ENCODE measurements around the gene SH3TC1.

DNA sequence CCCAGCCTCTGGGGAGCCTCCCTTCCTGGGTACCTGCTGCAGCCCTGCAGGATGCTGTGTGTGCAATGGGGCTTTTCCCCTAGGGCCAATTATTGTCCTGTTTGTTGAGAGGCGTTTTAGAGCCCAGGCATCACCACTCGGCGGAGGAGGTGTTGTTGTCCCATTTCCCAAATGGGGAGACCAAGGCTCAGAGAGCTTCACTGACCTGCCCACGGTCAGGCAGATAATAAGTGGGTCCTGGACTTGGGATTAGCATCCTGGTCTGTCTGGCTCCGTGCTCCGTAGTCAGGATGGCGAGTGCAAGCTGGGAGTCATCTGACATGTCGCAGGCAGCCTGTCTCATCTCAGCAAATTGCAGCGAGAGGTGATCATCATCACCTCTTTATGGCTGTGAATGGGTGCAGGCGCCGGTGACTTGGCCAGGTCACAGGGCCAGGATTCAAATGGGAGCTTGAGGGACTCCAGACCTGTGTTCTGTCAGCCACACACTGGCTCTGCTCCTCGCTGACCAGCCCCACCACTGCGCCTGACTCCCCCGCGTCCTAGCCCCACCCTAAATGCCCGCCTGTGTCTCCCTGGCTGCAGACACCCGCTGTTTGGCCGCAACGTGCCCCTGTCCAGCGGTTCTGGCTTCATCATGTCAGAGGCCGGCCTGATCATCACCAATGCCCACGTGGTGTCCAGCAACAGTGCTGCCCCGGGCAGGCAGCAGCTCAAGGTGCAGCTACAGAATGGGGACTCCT, 87.1 kb downstream of the SH3TC1 start:
- TF ChIP-seq, protein P1, sequence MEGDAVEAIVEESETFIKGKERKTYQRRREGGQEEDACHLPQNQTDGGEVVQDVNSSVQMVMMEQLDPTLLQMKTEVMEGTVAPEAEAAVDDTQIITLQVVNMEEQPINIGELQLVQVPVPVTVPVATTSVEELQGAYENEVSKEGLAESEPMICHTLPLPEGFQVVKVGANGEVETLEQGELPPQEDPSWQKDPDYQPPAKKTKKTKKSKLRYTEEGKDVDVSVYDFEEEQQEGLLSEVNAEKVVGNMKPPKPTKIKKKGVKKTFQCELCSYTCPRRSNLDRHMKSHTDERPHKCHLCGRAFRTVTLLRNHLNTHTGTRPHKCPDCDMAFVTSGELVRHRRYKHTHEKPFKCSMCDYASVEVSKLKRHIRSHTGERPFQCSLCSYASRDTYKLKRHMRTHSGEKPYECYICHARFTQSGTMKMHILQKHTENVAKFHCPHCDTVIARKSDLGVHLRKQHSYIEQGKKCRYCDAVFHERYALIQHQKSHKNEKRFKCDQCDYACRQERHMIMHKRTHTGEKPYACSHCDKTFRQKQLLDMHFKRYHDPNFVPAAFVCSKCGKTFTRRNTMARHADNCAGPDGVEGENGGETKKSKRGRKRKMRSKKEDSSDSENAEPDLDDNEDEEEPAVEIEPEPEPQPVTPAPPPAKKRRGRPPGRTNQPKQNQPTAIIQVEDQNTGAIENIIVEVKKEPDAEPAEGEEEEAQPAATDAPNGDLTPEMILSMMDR (IDR thresholded peaks at IDR 0.05), result no peak
- TF ChIP-seq ATOH8 (CRISPR knock-in tag; IDR thresholded peaks at IDR 0.05; ENCODE audit: low read depth), result no peak
- no peak for TF ChIP-seq CEBPB (IDR thresholded peaks at IDR 0.05)
- TF ChIP-seq, protein P2, sequence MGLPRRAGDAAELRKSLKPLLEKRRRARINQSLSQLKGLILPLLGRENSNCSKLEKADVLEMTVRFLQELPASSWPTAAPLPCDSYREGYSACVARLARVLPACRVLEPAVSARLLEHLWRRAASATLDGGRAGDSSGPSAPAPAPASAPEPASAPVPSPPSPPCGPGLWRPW (IDR thresholded peaks at IDR 0.05), result no peak
- TF ChIP-seq MAZ (IDR thresholded peaks at IDR 0.05; ENCODE audit: borderline replicate concordance, low read depth, low read length), result no peak
- TF ChIP-seq EP300 (IDR thresholded peaks at IDR 0.05), result no peak
- no peak for TF ChIP-seq POLR2A (IDR thresholded peaks at IDR 0.05; ENCODE audit: low read length)
- no peak for TF ChIP-seq RFX5 (IDR thresholded peaks at IDR 0.05)
- no peak for TF ChIP-seq RAD21 (conservative IDR thresholded peaks at IDR 0.05 in 1 of 2, IDR thresholded peaks at IDR 0.05 in 1 of 2)
